Activated CD4-positive, alpha-beta memory T cell treated with anti-CD3 and anti-CD28 coated beads for 36 hours (primary cell): Measurements from ENCODE around the gene PITX1. TPM values are rescaled to one million over a fixed set of nuclear protein-coding genes. Genes with fewer than 3 reads are reported as not detected.

ENCODE experiments used
- CTCF ChIA-PET: fragments of 350-600 bp; sonication (Branson Sonifier 250); formaldehyde crosslinking; loops from one replicate; lab custom pipeline; 2021; ENCODE audit warnings: antibody characterized with exemption, inconsistent platforms; lab: Charles Lee
- POLR2A ChIA-PET: fragments of 350-600 bp; sonication (Branson Sonifier 250); formaldehyde crosslinking; loops from one replicate; lab custom pipeline; 2021; ENCODE audit warnings: antibody characterized with exemption; lab: Charles Lee
- DNase-seq: peaks from one replicate; pipeline ENCODE4 v3.0.0-alpha.2; 2020
- H3K27ac Mint-ChIP-seq: one replicate; pipeline ENCODE4 v1.8.0; 2021; ENCODE audit warnings: mixed read lengths
- H3K27me3 Mint-ChIP-seq: one replicate; pipeline ENCODE4 v1.8.0; 2021; ENCODE audit warnings: mixed read lengths
- H3K36me3 Mint-ChIP-seq: one replicate; pipeline ENCODE4 v1.8.0; 2021; ENCODE audit warnings: mixed read lengths
- H3K4me1 Mint-ChIP-seq: one replicate; pipeline ENCODE4 v1.8.0; 2021; ENCODE audit warnings: low read depth, mixed read lengths
- H3K4me3 Mint-ChIP-seq: one replicate; pipeline ENCODE4 v1.8.0; 2021; ENCODE audit warnings: mild to moderate bottlenecking, mixed read lengths
- H3K9me3 Mint-ChIP-seq: one replicate; pipeline ENCODE4 v1.8.0; 2021; ENCODE audit warnings: mixed read lengths
- intact Hi-C: fragments of 100-400 bp; cut with micrococcal nuclease; formaldehyde crosslinking; loops from one replicate; pipeline ENCODE4 v1.15.1; 2023
- total RNA-seq, 2 experiments: library from RNA; stranded (reverse); gene quantifications; one replicate each; pipeline ENCODE4 v1.2.3, GENCODE V29; 2021

Gene PITX1
- total RNA-seq, 2 experiments from 2014 or later: 0.14 to 0.22 TPM

DNA sequence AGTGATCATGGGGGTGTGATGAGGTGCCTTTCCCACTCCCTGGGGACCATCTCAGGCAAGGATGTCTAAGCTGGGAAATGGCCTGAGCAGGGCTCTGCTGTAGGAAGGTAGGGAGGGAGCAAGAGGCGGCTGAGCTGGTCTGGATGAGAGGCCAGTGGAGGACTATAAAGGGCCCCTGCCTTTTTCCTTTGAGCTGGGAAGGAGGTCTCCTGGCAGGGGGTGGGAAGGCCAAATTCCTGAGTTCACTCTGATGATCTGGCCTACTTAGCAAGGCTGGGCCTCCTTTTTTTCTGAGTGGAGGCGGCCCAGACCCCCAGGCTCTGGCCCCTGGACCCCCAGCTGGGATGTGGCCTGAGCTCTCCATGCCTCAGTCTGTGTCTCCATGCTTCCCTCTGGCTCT, 14.3 kb upstream of the PITX1 start:
- no peaks in the 10 kb centered on the region for H3K4me1 Mint-ChIP-seq
- intact Hi-C loops: no loop called here
- no peaks in the 10 kb centered on the region for H3K9me3 Mint-ChIP-seq
- no peaks in the 10 kb centered on the region for H3K36me3 Mint-ChIP-seq
- no peak overlapping the region for H3K27ac Mint-ChIP-seq
- no peak overlapping the region for H3K4me3 Mint-ChIP-seq
- CTCF ChIA-PET: interaction anchor here (1.0 kb wide), 1 partner anchor 9 kb away, joined by 3 read pairs; no protein-coding TSS in a partner anchor
- POLR2A ChIA-PET: no interaction called here
- no peak for DNase-seq
- H3K27me3 Mint-ChIP-seq: peaks cover 56% of the 10 kb centered on the region

DNA sequence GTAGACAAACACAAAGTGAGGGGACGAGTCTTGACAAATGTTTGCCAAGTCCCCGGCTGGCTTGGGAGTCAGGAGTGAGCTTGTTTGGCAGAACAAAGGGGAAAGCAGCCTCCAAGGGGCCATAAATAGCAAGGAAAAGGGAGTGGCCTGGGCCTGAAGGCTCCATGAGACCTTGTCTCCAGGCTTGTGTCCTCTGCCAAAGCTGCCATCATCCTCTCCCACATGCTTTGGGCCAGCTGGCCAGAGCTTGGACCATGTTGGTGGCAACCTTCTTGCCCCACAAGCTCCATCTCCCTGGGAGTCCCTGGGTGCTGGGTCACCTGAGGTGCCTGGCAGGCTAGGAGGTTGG, 13.3 kb upstream of the PITX1 start:
- peaks cover 56% of the 10 kb centered on the region for H3K27me3 Mint-ChIP-seq
- POLR2A ChIA-PET: no interaction called here
- intact Hi-C loops: no loop called here
- no peak overlapping the region for H3K4me3 Mint-ChIP-seq
- no peaks in the 10 kb centered on the region for H3K4me1 Mint-ChIP-seq
- CTCF ChIA-PET: interaction anchor here (0.7 kb wide), 1 partner anchor 14 kb away, joined by 3 read pairs; no protein-coding TSS in a partner anchor
- no peak for DNase-seq
- no peak overlapping the region for H3K27ac Mint-ChIP-seq
- no peaks in the 10 kb centered on the region for H3K36me3 Mint-ChIP-seq
- no peaks in the 10 kb centered on the region for H3K9me3 Mint-ChIP-seq

DNA sequence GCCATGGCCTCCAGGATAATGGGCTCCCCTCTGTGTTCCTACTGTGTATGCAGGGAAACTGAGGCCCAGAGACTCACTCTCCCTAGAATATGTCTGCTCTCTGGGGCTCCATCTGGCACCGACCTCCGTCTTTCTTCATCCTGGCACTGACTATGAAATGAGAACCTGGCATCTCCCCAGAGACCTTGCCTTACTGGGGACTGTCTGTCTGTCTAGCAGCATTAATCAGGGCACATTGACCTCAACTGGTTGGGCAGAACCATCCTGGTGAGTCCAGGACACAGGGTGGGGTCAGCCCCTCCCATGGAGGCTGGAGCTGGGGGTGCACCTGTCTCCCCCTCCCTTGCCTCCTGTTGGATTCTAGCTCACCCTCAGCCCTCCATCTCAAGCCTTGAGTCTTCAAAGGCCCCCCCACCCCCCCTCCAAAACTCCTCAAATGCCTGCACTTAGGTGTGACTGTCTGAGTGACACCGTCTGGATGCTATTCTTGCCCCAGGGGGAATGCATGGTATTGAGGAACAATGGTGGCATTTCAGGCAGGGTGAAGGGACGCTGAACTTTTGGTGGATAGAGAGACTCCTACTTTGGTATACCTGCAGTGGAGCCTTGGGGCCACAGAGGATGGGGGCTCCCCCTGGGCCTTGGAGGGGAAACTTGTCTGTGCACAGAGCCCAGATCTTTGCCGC, 12.8 kb upstream of the PITX1 start:
- H3K27ac Mint-ChIP-seq: no peak overlapping the region
- ChIA-PET CTCF (interaction anchor here (0.7 kb wide), 1 partner anchor 13 kb away, joined by 3 read pairs; no protein-coding TSS in a partner anchor), POLR2A (no interaction called here)
- no peaks in the 10 kb centered on the region for H3K9me3 Mint-ChIP-seq
- H3K4me3 Mint-ChIP-seq: no peak overlapping the region
- DNase-seq: no peak
- H3K4me1 Mint-ChIP-seq: no peaks in the 10 kb centered on the region
- intact Hi-C loops: no loop called here
- H3K36me3 Mint-ChIP-seq: no peaks in the 10 kb centered on the region
- H3K27me3 Mint-ChIP-seq: peaks cover 53% of the 10 kb centered on the region

DNA sequence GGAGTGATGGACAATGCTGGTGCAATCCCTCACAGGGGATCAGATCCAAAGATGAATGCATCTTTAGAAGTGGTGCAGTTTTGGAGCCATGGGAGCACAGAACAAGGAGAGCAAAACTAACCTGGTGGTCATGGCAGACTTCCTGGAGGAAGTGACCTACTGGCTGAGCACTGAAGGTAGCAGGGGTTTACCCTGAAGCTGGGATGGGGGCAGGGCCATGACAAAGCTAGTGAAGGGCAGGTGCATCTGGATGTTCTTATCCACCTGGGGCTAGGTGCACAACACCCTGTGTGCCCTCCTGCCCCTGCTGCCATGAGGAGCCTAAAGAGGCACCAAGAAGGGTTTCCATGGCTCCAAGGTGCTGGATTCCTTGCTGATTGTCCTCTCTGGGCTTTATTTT, 11.5 kb upstream of the PITX1 start:
- no peaks in the 10 kb centered on the region for H3K36me3 Mint-ChIP-seq
- no peak for DNase-seq
- no peak overlapping the region for H3K4me3 Mint-ChIP-seq
- intact Hi-C loops: no loop called here
- POLR2A ChIA-PET: no interaction called here
- H3K4me1 Mint-ChIP-seq: peaks cover 2% of the 10 kb centered on the region
- H3K9me3 Mint-ChIP-seq: no peaks in the 10 kb centered on the region
- H3K27ac Mint-ChIP-seq: no peak overlapping the region
- peaks cover 54% of the 10 kb centered on the region for H3K27me3 Mint-ChIP-seq
- CTCF ChIA-PET: no interaction called here

DNA sequence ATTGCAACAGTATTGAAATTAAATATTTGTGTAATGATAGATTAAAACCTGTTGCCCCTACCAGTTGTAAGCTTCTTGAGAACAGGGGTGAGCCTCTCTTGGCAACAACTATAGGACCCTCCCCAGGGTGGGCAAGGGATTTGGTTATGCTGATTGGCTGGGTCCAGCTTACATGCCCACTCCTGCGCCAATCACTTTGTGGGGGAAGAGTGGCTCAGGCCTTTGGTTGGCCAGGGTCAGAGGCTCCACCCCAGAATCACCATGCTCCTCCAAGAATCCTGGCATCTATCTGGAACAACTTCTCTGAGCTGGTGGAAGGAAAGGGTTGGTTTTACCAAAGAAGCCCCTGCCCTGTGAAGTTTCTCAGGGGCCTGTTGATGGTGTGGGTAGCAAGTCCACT, 8.6 kb upstream of the PITX1 start:
- Mint-ChIP-seq H3K27ac (no peak overlapping the region), H3K4me3 (no peak overlapping the region)

DNA sequence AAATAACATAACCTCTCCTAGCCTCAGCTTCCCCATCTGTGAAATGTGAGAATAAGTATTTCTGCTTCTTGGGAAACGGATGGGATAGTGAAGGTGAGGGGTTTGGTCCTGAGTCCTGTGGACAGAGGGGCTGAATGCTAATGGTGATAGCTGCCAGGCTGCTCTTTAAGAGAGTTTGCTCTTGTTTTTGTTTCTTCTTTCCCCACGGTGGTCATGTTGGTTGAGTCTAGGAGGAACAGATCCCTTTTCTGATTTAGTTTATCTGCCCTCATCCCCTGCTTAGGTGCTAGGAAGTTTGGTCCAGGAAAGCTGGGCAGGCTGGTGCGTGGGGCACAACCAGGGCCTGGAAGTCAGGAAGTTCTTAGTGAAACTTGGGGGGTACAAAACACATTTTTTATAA, 7.7 kb upstream of the PITX1 start:
- DNase-seq: no peak
- intact Hi-C loops: no loop called here
- H3K4me3 Mint-ChIP-seq: no peak overlapping the region
- no peaks in the 10 kb centered on the region for H3K9me3 Mint-ChIP-seq
- no peak overlapping the region for H3K27ac Mint-ChIP-seq
- POLR2A ChIA-PET: no interaction called here
- H3K4me1 Mint-ChIP-seq: peaks cover 7% of the 10 kb centered on the region
- H3K36me3 Mint-ChIP-seq: no peaks in the 10 kb centered on the region
- peaks cover 62% of the 10 kb centered on the region for H3K27me3 Mint-ChIP-seq
- CTCF ChIA-PET: interaction anchor here (0.7 kb wide), 1 partner anchor 17 kb away, joined by 4 read pairs; no protein-coding TSS in a partner anchor

More for the DNA sequence above, 8.6 kb upstream of the PITX1 start:
- Mint-ChIP-seq H3K27me3 (peaks cover 59% of the 10 kb centered on the region), H3K9me3 (no peaks in the 10 kb centered on the region), H3K36me3 (no peaks in the 10 kb centered on the region), H3K4me1 (peaks cover 7% of the 10 kb centered on the region)
- no peak for DNase-seq
- CTCF ChIA-PET: no interaction called here
- intact Hi-C loops: no loop called here
- POLR2A ChIA-PET: no interaction called here

DNA sequence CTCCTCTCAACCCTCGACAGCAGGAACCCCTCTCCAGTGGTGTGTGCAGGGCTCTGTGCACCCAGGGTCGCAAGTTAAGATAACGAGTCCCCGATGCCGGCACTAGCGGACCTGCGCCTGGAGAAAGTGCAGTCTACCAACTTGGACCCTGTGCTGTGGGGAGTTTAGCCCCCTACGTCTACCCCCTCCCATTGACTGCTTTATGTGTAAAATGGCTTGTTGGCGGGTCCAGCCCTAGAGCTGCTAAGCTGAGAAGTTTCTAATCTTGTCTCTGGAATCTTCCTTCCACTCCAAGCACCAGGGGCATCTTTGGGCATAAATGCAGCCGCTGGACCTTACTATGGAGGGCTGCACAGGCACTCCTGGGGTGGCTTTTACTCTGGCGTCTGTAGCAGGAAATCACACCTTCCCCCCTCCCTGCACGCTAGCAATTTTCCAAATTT, 7.1 kb upstream of the PITX1 start:
- no peak overlapping the region for H3K27ac Mint-ChIP-seq
- intact Hi-C loops: no loop called here
- H3K4me3 Mint-ChIP-seq: no peak overlapping the region
- H3K27me3 Mint-ChIP-seq: peaks cover 63% of the 10 kb centered on the region
- POLR2A ChIA-PET: no interaction called here
- no peak for DNase-seq
- CTCF ChIA-PET: interaction anchor here (0.7 kb wide), 1 partner anchor 18 kb away, joined by 4 read pairs; no protein-coding TSS in a partner anchor
- peaks cover 7% of the 10 kb centered on the region for H3K4me1 Mint-ChIP-seq
- H3K36me3 Mint-ChIP-seq: no peaks in the 10 kb centered on the region
- H3K9me3 Mint-ChIP-seq: no peaks in the 10 kb centered on the region

DNA sequence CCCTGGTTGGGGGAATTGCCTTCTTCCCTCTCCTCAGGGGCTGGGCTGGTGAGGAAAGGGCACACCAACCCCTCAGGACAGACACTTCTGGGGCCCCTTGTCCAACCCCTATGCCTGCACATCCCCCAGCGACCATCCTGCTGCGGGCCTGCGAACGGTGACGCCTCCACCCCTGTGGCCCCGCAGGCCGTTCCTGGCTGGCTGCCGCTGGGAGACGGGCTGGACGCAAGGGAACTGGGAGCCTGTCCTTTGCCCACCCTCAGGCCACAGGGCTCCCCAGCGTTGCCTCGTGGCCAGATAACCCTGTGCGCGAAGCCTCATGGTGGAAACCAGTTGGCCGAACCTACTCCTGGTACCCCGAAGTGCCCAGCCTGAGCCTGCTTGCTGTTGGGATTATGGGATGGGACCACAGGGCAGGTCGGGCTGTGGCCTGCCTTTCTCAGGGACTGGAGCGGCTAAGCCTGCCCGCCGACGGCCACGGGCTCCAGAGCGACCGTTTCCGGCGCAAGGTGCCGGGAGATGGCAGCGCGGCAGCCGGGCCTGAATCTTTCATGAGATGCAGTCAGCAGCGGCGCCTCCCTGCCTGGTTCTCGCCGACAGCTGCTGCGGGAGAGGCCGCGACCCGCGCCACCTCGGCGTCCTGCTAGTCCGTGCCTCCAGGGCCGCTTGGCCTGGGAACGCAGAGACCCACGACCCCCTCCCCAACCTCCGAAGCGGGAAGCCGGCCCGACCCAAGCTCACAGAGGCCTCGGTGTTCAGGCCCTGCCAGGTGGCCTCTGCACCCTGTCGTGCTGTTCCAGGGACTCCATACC, 6.5 kb upstream of the PITX1 start:
- Mint-ChIP-seq H3K27ac (no peak overlapping the region), H3K27me3 (peaks cover 67% of the 10 kb centered on the region), H3K9me3 (no peaks in the 10 kb centered on the region), H3K4me1 (peaks cover 7% of the 10 kb centered on the region), H3K4me3 (no peak overlapping the region), H3K36me3 (no peaks in the 10 kb centered on the region)
- DNase-seq: no peak
- CTCF ChIA-PET: no interaction called here
- intact Hi-C loops: no loop called here
- POLR2A ChIA-PET: no interaction called here

DNA sequence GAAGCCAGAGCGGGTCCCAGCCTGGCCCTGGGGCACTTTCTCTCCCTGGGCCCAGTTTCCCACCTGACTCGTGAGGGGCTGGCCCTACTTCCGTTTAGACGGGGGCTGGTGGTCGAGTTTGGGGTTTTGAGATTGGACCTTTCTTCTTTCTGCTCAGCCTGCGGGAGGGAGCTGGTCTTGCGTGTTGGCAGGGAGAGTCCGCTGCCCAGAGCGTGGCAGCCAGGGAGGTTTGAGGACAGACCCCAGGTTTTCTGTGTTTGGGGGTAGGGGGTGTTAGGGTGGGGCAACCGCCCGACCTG, 6.0 kb upstream of the PITX1 start:
- H3K9me3 Mint-ChIP-seq: no peaks in the 10 kb centered on the region

DNA sequence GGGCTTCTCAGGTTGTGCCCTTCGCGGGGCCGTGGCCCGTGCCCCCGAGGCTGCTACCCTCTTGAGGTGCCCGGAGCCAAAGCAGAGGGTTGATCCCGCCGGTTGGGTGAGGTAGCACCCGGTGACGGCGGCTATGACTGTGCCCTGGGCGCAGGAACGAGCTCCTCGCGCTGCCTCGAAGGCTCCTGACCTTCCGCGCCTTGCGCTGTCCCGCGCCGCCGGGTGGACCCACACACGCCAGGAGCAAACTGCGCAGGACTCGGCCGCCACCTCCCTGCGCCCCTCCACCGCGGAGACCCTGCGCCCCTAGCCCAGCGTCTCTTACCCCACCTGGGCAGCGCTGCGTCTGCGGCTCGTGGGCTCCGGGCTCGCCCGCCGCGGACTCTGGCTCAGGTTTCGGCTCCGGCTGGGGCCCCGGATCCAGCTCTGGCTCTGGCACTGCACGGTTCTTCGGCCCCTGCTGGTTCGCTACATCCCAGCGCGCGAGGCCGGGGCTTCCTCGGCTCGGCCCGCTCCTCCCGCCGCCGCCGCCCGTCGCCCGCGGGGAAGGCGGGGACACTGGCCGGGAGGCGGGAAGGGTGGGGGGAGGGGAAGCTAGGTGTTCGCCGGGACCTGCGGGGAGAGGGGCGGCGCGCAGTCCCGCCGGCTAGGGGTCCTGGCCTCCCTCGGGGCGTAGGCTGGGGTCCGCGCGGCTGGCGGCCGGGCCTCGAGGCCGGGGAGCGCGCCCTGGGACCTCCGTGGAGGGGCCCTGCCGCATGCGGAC, 5.4 kb upstream of the PITX1 start:
- H3K36me3 Mint-ChIP-seq: no peaks in the 10 kb centered on the region
- intact Hi-C loops: loop anchor here (1.0 to 10.0 kb wide), 2 partner anchors 10 to 505 kb away; no protein-coding TSS in a partner anchor
- CTCF ChIA-PET: interaction anchor here (0.9 to 1.1 kb wide), 3 partner anchors 9 to 29 kb away, joined by 3 read pairs; no protein-coding TSS in a partner anchor

More for the DNA sequence above, 6.0 kb upstream of the PITX1 start:
- no peak for DNase-seq
- no peak overlapping the region for H3K27ac Mint-ChIP-seq
- CTCF ChIA-PET: no interaction called here
- POLR2A ChIA-PET: no interaction called here
- intact Hi-C loops: no loop called here
- peaks cover 9% of the 10 kb centered on the region for H3K4me1 Mint-ChIP-seq
- H3K27me3 Mint-ChIP-seq: peaks cover 68% of the 10 kb centered on the region
- no peak overlapping the region for H3K4me3 Mint-ChIP-seq
- H3K36me3 Mint-ChIP-seq: no peaks in the 10 kb centered on the region

DNA sequence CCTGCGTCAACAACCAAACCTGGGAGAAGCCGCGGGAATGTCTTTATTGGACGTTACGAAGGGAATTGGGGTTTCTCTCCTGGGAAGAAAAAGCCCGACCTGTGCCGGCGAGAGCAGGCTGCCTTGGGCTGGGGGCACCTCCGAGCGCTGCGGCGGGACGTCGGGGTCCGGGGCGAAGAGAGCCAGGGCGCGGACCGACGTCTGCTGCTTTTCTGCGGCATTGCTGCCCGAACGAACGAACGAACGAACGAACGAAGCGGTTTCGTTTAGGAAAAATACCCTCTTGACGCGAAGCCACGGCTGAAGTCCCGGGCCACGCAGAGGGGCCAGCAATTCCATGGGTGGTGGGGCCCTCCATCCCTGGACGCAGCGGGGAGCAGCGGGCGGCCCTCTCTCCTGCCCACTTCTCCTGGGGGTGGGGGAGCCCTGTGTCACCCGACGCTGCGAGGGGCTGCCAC, 4.8 kb upstream of the PITX1 start:
- DNase-seq: no peak
- ChIA-PET CTCF (interaction anchor here (0.9 to 1.1 kb wide), 3 partner anchors 10 to 28 kb away, joined by 3 read pairs; no protein-coding TSS in a partner anchor), POLR2A (no interaction called here)
- H3K27me3 Mint-ChIP-seq: peaks cover 73% of the 10 kb centered on the region
- H3K27ac Mint-ChIP-seq: no peak overlapping the region
- H3K9me3 Mint-ChIP-seq: no peaks in the 10 kb centered on the region
- H3K4me1 Mint-ChIP-seq: peaks cover 14% of the 10 kb centered on the region
- intact Hi-C loops: loop anchor here (1.0 to 10.0 kb wide), 2 partner anchors 10 to 506 kb away; no protein-coding TSS in a partner anchor
- H3K4me3 Mint-ChIP-seq: no peak overlapping the region
- no peaks in the 10 kb centered on the region for H3K36me3 Mint-ChIP-seq

More for the DNA sequence above, 5.4 kb upstream of the PITX1 start:
- Mint-ChIP-seq H3K9me3 (no peaks in the 10 kb centered on the region), H3K27ac (no peak overlapping the region), H3K4me3 (no peak overlapping the region), H3K27me3 (peaks cover 72% of the 10 kb centered on the region), H3K4me1 (peaks cover 12% of the 10 kb centered on the region)
- DNase-seq: peak; percentile 34
- POLR2A ChIA-PET: no interaction called here
